Measurements from ENCODE around the gene MEFV.
"Not testable (repeated sequence)": the region's sequence is repeated elsewhere in the genome, so short reads cannot be mapped to it uniquely, and the experiment has no call there.

Gene MEFV

GRCh38 chr16:3198334-3199072, 57.9 kb downstream of the MEFV start:
- H3K4me3 ChIP-seq (ENCODE audit: low read depth, low read length) = no peak overlapping the region
- no peak for TF ChIP-seq CTCF (IDR thresholded peaks at IDR 0.05; ENCODE audit: low read depth, low read length)

- not testable (repeated sequence) for H3K4me3 ChIP-seq (ENCODE audit: low read depth, low read length)
Observed at GRCh38 chr16:3197694-3198333, 58.6 kb downstream of the MEFV start.

- no peak for TF ChIP-seq CTCF (IDR thresholded peaks at IDR 0.05; ENCODE audit: low read depth, low read length)
Observed at GRCh38 chr16:3195975-3196374, 60.5 kb downstream of the MEFV start.

GRCh38 chr16:3194792-3195191, 61.6 kb downstream of the MEFV start:
- no peak overlapping the region for H3K4me3 ChIP-seq (ENCODE audit: low read depth, low read length)

More at GRCh38 chr16:3195975-3196374, 60.5 kb downstream of the MEFV start:
- no peak overlapping the region for H3K4me3 ChIP-seq (ENCODE audit: low read depth, low read length)

GRCh38 chr16:3193221-3194212, 62.9 kb downstream of the MEFV start:
- H3K4me3 ChIP-seq (ENCODE audit: low read depth, low read length) = no peak overlapping the region
- TF ChIP-seq CTCF (IDR thresholded peaks at IDR 0.05; ENCODE audit: low read depth, low read length) = no peak

More at GRCh38 chr16:3194792-3195191, 61.6 kb downstream of the MEFV start:
- no peak for TF ChIP-seq CTCF (IDR thresholded peaks at IDR 0.05; ENCODE audit: low read depth, low read length)

GRCh38 chr16:3192476-3193019, 63.9 kb downstream of the MEFV start:
- no peak for TF ChIP-seq CTCF (IDR thresholded peaks at IDR 0.05; ENCODE audit: low read depth, low read length)
- no peak overlapping the region for H3K4me3 ChIP-seq (ENCODE audit: low read depth, low read length)

Data from WI38 (cell line).